ENCODE results near the gene TAS1R3. TPM values are rescaled to one million over a fixed set of nuclear protein-coding genes. Genes with fewer than 3 reads are reported as not detected.

TAS1R3 gene
- total RNA-seq, 1 donor from 2014 or later = not detected

DNA sequence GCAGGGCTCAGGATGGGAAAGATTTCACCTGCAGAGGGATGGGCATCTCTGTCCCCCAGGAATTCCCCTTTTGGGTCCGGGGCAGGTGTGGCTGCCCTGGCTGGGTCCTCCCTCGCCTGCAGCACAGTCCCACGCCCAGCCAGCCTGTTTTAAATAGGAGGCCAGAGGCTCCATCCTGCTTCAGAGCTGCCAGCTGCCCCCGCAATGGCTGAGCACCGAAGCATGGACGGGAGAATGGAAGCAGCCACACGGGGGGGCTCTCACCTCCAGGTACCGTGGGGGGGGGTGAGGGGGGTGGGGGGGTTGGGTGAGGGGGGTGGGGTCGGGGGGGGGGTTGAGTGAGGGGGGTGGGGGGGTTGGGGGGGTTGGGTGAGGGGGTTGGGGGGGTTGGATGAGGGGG, 47.3 kb upstream of the TAS1R3 start:
- Histone ChIP-seq H3K9ac (no peak overlapping the region), H3K4me2 (no peak overlapping the region), H3K27me3 (no peaks in the 10 kb centered on the region), H3K4me3 (no peak overlapping the region), H3K9me3 (ENCODE audit: low read depth) (no peaks in the 10 kb centered on the region), H3F3A (ENCODE audit: low read depth) (peaks cover 10% of the 10 kb centered on the region), H2AFZ (replicated peaks) (no peak overlapping the region), H3K27ac (no peak overlapping the region), H4K20me1 (ENCODE audit: low read depth) (no peaks in the 10 kb centered on the region), H3K36me3 (no peaks in the 10 kb centered on the region), H3K79me2 (ENCODE audit: low read depth) (no peaks in the 10 kb centered on the region), H3K4me1 (no peaks in the 10 kb centered on the region)
- Mint-ChIP-seq H3K36me3 (no peaks in the 10 kb centered on the region), H3K27me3 (ENCODE audit: insufficient read depth, low read depth) (peaks cover 5% of the 10 kb centered on the region), H3K27ac (no peak overlapping the region), H3K4me1 (peaks cover 11% of the 10 kb centered on the region), H3K4me3 (no peak overlapping the region), H3K9me3 (no peaks in the 10 kb centered on the region)
- TF ChIP-seq CTCF (IDR thresholded peaks at IDR 0.05) = no peak
- TF ChIP-seq EZH2phosphoT487 (IDR thresholded peaks at IDR 0.05) = no peak
- TF ChIP-seq EZH2 (IDR thresholded peaks at IDR 0.05) = no peak
- peak; percentile 57 for DNase-seq (ENCODE audit: low spot score)

GRCh38 chr1:1284221-1285101, 46.6 kb upstream of the TAS1R3 start:
- Mint-ChIP-seq H3K9me3 (no peaks in the 10 kb centered on the region), H3K36me3 (no peaks in the 10 kb centered on the region), H3K4me1 (peaks cover 11% of the 10 kb centered on the region), H3K4me3 (no peak overlapping the region), H3K27me3 (ENCODE audit: insufficient read depth, low read depth) (peaks cover 5% of the 10 kb centered on the region), H3K27ac (no peak overlapping the region)
- no peak overlapping the region for H3K27ac ChIP-seq
- TF ChIP-seq CTCF (IDR thresholded peaks at IDR 0.05) (no peak), EZH2phosphoT487 (IDR thresholded peaks at IDR 0.05) (no peak), EZH2 (IDR thresholded peaks at IDR 0.05) (no peak)
- no peaks in the 10 kb centered on the region for H4K20me1 ChIP-seq (ENCODE audit: low read depth)
- no peak overlapping the region for H3K9ac ChIP-seq
- no peak overlapping the region for H2AFZ ChIP-seq (replicated peaks)
- H3K4me3 ChIP-seq = no peak overlapping the region
- no peaks in the 10 kb centered on the region for H3K27me3 ChIP-seq
- no peaks in the 10 kb centered on the region for H3K36me3 ChIP-seq
- H3K4me2 ChIP-seq = no peak overlapping the region
- peaks cover 10% of the 10 kb centered on the region for H3F3A ChIP-seq (ENCODE audit: low read depth)
- DNase-seq (ENCODE audit: low spot score) = peak; percentile 38
- no peaks in the 10 kb centered on the region for H3K4me1 ChIP-seq
- no peaks in the 10 kb centered on the region for H3K79me2 ChIP-seq (ENCODE audit: low read depth)
- no peaks in the 10 kb centered on the region for H3K9me3 ChIP-seq (ENCODE audit: low read depth)

DNA sequence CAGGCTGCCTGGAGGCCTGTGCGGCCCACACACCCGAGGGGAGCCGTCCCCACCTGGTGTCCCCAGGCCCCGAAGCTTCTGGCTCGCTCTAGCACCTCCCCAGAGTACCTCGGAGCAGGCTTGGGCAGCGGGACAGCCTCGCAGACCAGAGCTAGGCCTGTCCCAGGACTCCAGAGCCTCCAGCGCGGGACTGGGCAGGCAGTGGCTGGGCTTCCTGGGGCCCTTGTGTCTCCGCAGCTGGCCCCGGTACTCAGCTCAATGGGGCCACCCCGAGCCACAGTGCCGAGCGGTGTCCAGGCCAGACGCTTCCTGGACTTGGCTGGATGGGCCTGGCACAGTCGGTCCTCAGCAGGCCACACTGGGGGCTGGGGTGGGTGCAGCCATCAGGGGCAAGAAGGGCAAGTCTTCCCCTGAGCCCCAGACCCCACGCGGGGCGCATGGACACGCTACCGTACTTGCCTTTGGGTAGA, 45.9 kb upstream of the TAS1R3 start:
- H3K4me3 ChIP-seq = no peak overlapping the region
- Mint-ChIP-seq H3K4me3 (no peak overlapping the region), H3K27me3 (ENCODE audit: insufficient read depth, low read depth) (peaks cover 5% of the 10 kb centered on the region), H3K9me3 (no peaks in the 10 kb centered on the region), H3K36me3 (no peaks in the 10 kb centered on the region), H3K4me1 (peaks cover 11% of the 10 kb centered on the region), H3K27ac (no peak overlapping the region)
- no peaks in the 10 kb centered on the region for H3K9me3 ChIP-seq (ENCODE audit: low read depth)
- no peaks in the 10 kb centered on the region for H3K36me3 ChIP-seq
- H3K4me1 ChIP-seq = no peaks in the 10 kb centered on the region
- no peaks in the 10 kb centered on the region for H4K20me1 ChIP-seq (ENCODE audit: low read depth)
- no peak overlapping the region for H2AFZ ChIP-seq (replicated peaks)
- TF ChIP-seq CTCF (IDR thresholded peaks at IDR 0.05) = no peak
- no peak for TF ChIP-seq EZH2phosphoT487 (IDR thresholded peaks at IDR 0.05)
- no peak for TF ChIP-seq EZH2 (IDR thresholded peaks at IDR 0.05)
- H3K4me2 ChIP-seq = no peak overlapping the region
- H3K9ac ChIP-seq = no peak overlapping the region
- H3K27ac ChIP-seq = no peak overlapping the region
- no peaks in the 10 kb centered on the region for H3K27me3 ChIP-seq
- H3K79me2 ChIP-seq (ENCODE audit: low read depth) = no peaks in the 10 kb centered on the region
- H3F3A ChIP-seq (ENCODE audit: low read depth) = peaks cover 10% of the 10 kb centered on the region
- DNase-seq (ENCODE audit: low spot score) = no peak
